GM12878 (cell line): ENCODE results near the gene ETV4. TPM values are rescaled to one million over a fixed set of nuclear protein-coding genes. Genes with fewer than 3 reads are reported as not detected.

ENCODE experiments used
- ATAC-seq: fragments of 200-7000 bp; cut with Tn5 transposase; 3 replicates; pipeline ENCODE4 v1.9.1; 2020; ENCODE audit warnings: mild to moderate bottlenecking, moderate library complexity
- BruUV-seq: library from RNA; stranded (reverse); fragments of 400-500 nt; replicated peaks from 2 replicates; lab custom pipeline; 2021; lab: Mats Ljungman, UMichigan
- CTCF ChIA-PET: fragments of 300-600 bp; sonication (Branson Sonifier 250); formaldehyde crosslinking; extraction: SDS; loops from one replicate; lab custom pipeline; 2021; ENCODE audit warnings: inconsistent platforms; lab: Yijun Ruan, JAX
- POLR2A ChIA-PET: fragments of 350-600 bp; formaldehyde crosslinking; extraction: SDS; loops from one replicate; lab custom pipeline; 2021; ENCODE audit warnings: inconsistent platforms; lab: Charles Lee
- RAD21 ChIA-PET: fragments of 300-600 bp; sonication (Branson Sonifier 250); formaldehyde crosslinking; loops from one replicate; lab custom pipeline; 2023; ENCODE audit warnings: antibody characterized with exemption; ENCODE audit not compliant: unreplicated experiment; lab: Charles Lee
- SMC1A ChIA-PET: fragments of 300-600 bp; sonication (Branson Sonifier 250); formaldehyde crosslinking; loops from one replicate; lab custom pipeline; 2023; ENCODE audit not compliant: unreplicated experiment, uncharacterized antibody; lab: Charles Lee
- DNase-seq: peaks from one replicate; pipeline ENCODE4 v3.0.0-alpha.2; 2011; ENCODE audit warnings: low read depth, low spot score
- FAIRE-seq: peaks from 3 replicates; lab custom pipeline; 2011; peaks lifted over from hg19 to GRCh38; lab: Jason Lieb, UNC
- H2AFZ ChIP-seq: 2 replicates; pipeline ENCODE4 v1.6.0; 2011; ENCODE audit warnings: low read depth, low read length, control low read depth; ENCODE audit not compliant: control insufficient read depth
- H3K27ac ChIP-seq: 2 replicates; pipeline ENCODE4 v1.5.1; 2011; ENCODE audit warnings: control low read depth; ENCODE audit not compliant: control insufficient read depth, insufficient read depth
- H3K27me3 ChIP-seq, 2 experiments: replicated peaks in 1 of 2; 2 replicates each; pipeline versions ENCODE4 v1.6.0 to v1.6.1; 2011; ENCODE audit warnings: low read length in 1 of 2; ENCODE audit not compliant: control insufficient read depth in 2 of 2, insufficient read depth in 2 of 2
- H3K36me3 ChIP-seq, 2 experiments: 2 replicates each; pipeline ENCODE4 v1.5.1; 2011; ENCODE audit warnings: low read length in 1 of 2; ENCODE audit not compliant: control insufficient read depth in 2 of 2, insufficient read depth in 2 of 2
- H3K4me1 ChIP-seq: 2 replicates; pipeline ENCODE4 v1.6.1; 2011; ENCODE audit warnings: mild to moderate bottlenecking, low read length, moderate library complexity, mixed read lengths; ENCODE audit not compliant: control insufficient read depth, insufficient read depth
- H3K4me2 ChIP-seq: 2 replicates; pipeline ENCODE4 v1.6.0; 2011; ENCODE audit warnings: control low read depth; ENCODE audit not compliant: control insufficient read depth, insufficient read depth
- H3K4me3 ChIP-seq: fragments of 200-600 bp; sonication (generic); 2 replicates; pipeline ENCODE4 v1.5.1; 2016
- H3K79me2 ChIP-seq: 2 replicates; pipeline ENCODE4 v1.6.0; 2011; ENCODE audit warnings: low read length; ENCODE audit not compliant: control insufficient read depth, insufficient read depth
- H3K9ac ChIP-seq: 2 replicates; pipeline ENCODE4 v1.8.0; 2011; ENCODE audit warnings: low read length, control low read depth, mixed read lengths; ENCODE audit not compliant: control insufficient read depth, insufficient read depth
- H3K9me3 ChIP-seq: replicated peaks from 3 replicates; pipeline ENCODE4 v1.5.1; 2011; ENCODE audit warnings: mild to moderate bottlenecking, low read length; ENCODE audit not compliant: control insufficient read depth, insufficient read depth
- H4K20me1 ChIP-seq: 2 replicates; pipeline ENCODE4 v1.6.0; 2011; ENCODE audit not compliant: control insufficient read depth, insufficient read depth
- ATF7 ChIP-seq: fragments of 450-650 bp; IDR thresholded peaks from 2 replicates; pipeline ENCODE4 v1.6.1; 2016; ENCODE audit warnings: low read depth, mild to moderate bottlenecking
- MEF2B ChIP-seq: fragments of 450-650 bp; IDR thresholded peaks from 2 replicates; pipeline ENCODE4 v1.6.1; 2018; ENCODE audit warnings: mild to moderate bottlenecking, moderate library complexity; ENCODE audit not compliant: partially characterized antibody, poor library complexity, severe bottlenecking
- NR2F1 ChIP-seq: fragments of 450-650 bp; conservative IDR thresholded peaks from 2 replicates; pipeline ENCODE4 v1.6.1; 2017; ENCODE audit warnings: mild to moderate bottlenecking
- RAD21 ChIP-seq: IDR thresholded peaks from 2 replicates; pipeline ENCODE4 v1.6.1; 2011; ENCODE audit warnings: mild to moderate bottlenecking, low read depth, low read length, moderate library complexity; ENCODE audit not compliant: insufficient read depth
- WGBS: methylation state at CpG from one replicate; pipeline ENCODE4 v1.1.6; 2016; ENCODE audit warnings: low lambda C conversion rate; ENCODE audit not compliant: insufficient replicate concordance, insufficient coverage; ENCODE audit errors: missing lambda C conversion rate; 5-methylcytosine and 5-hydroxymethylcytosine counted together
- in situ Hi-C: fragments of 300-500 bp; cut with MboI; formaldehyde crosslinking; loops from 9 replicates; pipeline ENCODE4 v1.14.3; 2018; ENCODE audit warnings: mixed read lengths
- intact Hi-C: fragments of 100-400 bp; cut with micrococcal nuclease; formaldehyde crosslinking; loops from one replicate; pipeline ENCODE4 v1.14.2; 2022; ENCODE audit not compliant: unreplicated experiment
- polyA plus RNA-seq, 11 experiments: library from polyadenylated mRNA; depleted of rRNA in 4 of 11; unstranded in 6 of 11; stranded (reverse) in 5 of 11; fragments of >200 nt; fragmentation: Nextera tagmentation in 4 of 11; fragmentation: Illumina TruSeq in 1 of 11; extraction: Ambion mirVana in 4 of 11; extraction: Trizol in 1 of 11; gene quantifications; 1 replicate in 1 of 11; 2 replicates in 10 of 11; pipeline versions ENCODE4 v1.2.1 to v1.2.3, GENCODE V29; 2011 to 2016; ENCODE audit warnings: inconsistent platforms in 2 of 11, missing spikeins in 2 of 11, low read depth in 1 of 11
- total RNA-seq, 4 experiments: library from RNA; depleted of rRNA in 3 of 4; stranded (reverse); fragments of >200 nt in 3 of 4; fragmentation: Illumina TruSeq in 1 of 4; extraction: Trizol in 1 of 4; gene quantifications; 2 replicates each; pipeline versions ENCODE4 v1.2.1 to v1.2.3, GENCODE V29; 2013 to 2021
- TF ChIP-seq, protein P1 (sequence below): IDR thresholded peaks from 2 replicates; pipeline ENCODE4 v1.6.1; 2012; ENCODE audit warnings: mild to moderate bottlenecking, low read depth, low read length
- TF ChIP-seq, protein P2 (sequence below): fragments of 450-650 bp; IDR thresholded peaks from 2 replicates; pipeline ENCODE4 v1.6.1; 2017; ENCODE audit warnings: low read depth, mild to moderate bottlenecking, moderate library complexity

The ETV4 gene
- total and polyA plus RNA-seq, 10 of the 15 experiments (the other 5 are each of a cell fraction or from before 2014, with no cell fraction given) = 0.19 to 14.5 (median 1.8) TPM

DNA sequence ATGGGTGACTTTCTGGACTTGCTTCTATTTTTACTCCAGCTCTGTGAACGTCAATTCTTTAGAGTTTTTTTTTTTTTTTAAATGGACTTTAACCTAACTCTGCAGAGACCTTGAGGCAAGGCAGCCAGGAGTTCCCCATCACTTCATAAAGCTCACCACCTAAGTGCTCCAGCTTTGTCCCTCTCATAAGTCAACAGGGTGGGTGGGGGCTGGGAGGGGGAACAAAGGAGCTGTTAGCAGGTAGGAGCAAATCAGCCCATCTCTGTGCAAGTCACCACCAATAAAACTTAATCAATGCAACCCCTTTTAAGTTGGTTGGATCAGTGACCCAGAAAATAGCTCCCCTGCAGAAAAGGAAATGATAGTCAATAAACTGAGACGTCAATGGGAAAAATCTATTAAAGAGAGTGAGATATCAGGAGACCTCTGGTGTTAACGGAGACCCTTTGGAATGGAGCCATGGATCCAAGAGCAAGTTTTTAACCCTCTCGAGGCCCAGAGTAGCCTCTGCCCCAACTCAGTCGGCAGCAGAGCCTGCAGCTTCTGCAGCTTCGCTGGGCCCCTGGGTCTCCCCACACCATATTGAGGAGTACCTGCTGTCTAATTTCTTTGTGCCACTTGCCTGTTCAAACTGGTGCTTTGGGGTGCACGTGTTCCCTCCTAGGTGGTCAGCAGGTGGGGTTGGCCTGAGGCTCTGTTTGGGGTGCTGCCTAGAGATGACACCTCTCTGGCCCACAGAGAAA, 27.6 kb upstream of the ETV4 start:
- Histone ChIP-seq H3K9me3 (no peaks in the 10 kb centered on the region), H3K4me3 (no peak overlapping the region), H3K4me2 (no peak overlapping the region)
- WGBS = 19% methylated on average over 7 of the region's 7 CpGs
- FAIRE-seq = no peak
- RAD21 ChIA-PET = interaction anchor here (0.6 to 8.6 kb wide), 23 partner anchors 11 to 213 kb away, joined by 3 to 334 read pairs (median 5); partner anchors contain the start of genes DHX8, DUSP3, ETV4 and MEOX1
- in situ Hi-C loops = no loop called here
- DNase-seq = no peak
- TF ChIP-seq RAD21 = no peak
- TF ChIP-seq, protein P1, sequence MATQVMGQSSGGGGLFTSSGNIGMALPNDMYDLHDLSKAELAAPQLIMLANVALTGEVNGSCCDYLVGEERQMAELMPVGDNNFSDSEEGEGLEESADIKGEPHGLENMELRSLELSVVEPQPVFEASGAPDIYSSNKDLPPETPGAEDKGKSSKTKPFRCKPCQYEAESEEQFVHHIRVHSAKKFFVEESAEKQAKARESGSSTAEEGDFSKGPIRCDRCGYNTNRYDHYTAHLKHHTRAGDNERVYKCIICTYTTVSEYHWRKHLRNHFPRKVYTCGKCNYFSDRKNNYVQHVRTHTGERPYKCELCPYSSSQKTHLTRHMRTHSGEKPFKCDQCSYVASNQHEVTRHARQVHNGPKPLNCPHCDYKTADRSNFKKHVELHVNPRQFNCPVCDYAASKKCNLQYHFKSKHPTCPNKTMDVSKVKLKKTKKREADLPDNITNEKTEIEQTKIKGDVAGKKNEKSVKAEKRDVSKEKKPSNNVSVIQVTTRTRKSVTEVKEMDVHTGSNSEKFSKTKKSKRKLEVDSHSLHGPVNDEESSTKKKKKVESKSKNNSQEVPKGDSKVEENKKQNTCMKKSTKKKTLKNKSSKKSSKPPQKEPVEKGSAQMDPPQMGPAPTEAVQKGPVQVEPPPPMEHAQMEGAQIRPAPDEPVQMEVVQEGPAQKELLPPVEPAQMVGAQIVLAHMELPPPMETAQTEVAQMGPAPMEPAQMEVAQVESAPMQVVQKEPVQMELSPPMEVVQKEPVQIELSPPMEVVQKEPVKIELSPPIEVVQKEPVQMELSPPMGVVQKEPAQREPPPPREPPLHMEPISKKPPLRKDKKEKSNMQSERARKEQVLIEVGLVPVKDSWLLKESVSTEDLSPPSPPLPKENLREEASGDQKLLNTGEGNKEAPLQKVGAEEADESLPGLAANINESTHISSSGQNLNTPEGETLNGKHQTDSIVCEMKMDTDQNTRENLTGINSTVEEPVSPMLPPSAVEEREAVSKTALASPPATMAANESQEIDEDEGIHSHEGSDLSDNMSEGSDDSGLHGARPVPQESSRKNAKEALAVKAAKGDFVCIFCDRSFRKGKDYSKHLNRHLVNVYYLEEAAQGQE = no peak
- TF ChIP-seq ATF7 = peak; percentile 45; the same call in 1 of the 2 replicates
- TF ChIP-seq, protein P2, sequence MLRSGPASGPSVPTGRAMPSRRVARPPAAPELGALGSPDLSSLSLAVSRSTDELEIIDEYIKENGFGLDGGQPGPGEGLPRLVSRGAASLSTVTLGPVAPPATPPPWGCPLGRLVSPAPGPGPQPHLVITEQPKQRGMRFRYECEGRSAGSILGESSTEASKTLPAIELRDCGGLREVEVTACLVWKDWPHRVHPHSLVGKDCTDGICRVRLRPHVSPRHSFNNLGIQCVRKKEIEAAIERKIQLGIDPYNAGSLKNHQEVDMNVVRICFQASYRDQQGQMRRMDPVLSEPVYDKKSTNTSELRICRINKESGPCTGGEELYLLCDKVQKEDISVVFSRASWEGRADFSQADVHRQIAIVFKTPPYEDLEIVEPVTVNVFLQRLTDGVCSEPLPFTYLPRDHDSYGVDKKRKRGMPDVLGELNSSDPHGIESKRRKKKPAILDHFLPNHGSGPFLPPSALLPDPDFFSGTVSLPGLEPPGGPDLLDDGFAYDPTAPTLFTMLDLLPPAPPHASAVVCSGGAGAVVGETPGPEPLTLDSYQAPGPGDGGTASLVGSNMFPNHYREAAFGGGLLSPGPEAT = 0 out of 2 replicates have a peak, but pooled peaks have one; percentile 27
- peak; percentile 26 for TF ChIP-seq MEF2B
- TF ChIP-seq NR2F1 = 0 out of 2 replicates have a peak, but pooled peaks have one; percentile 13
- TF ChIP-seq, all 136 proteins: peak for 4
- H4K20me1 ChIP-seq = no peaks in the 10 kb centered on the region; the same call in 1 of the 2 replicates
- ChIA-PET POLR2A (interaction anchor here (0.5 to 1.7 kb wide), 7 partner anchors 11 to 192 kb away, joined by 3 to 6 read pairs (median 3); partner anchors contain the start of gene MEOX1), CTCF (interaction anchor here (0.8 to 7.6 kb wide), 17 partner anchors 10 to 189 kb away, joined by 3 to 134 read pairs (median 4); partner anchors contain the start of genes DHX8, MEOX1 and SOST), SMC1A (interaction anchor here (0.7 to 9.3 kb wide), 20 partner anchors 11 to 192 kb away, joined by 3 to 118 read pairs (median 4); partner anchors contain the start of genes DHX8 and ETV4)
- H3K27ac ChIP-seq = no peak overlapping the region
- no peak overlapping the region for H2AFZ ChIP-seq
- intact Hi-C loops = no loop called here
- no peak overlapping the region for H3K9ac ChIP-seq
- no peaks in the 10 kb centered on the region for H3K27me3 ChIP-seq
- H3K79me2 ChIP-seq = no peaks in the 10 kb centered on the region
- peak; percentile 45 for ATAC-seq
- no peaks in the 10 kb centered on the region for H3K36me3 ChIP-seq
- H3K4me1 ChIP-seq = peaks cover 9% of the 10 kb centered on the region
- no TSS peak for BruUV-seq
